Measurements from ENCODE around the gene ZNF385D.

GRCh38 chr3:21738935-21739702 lies 11.9 kb downstream of the ZNF385D start:
- no peak for TF ChIP-seq MAX (IDR thresholded peaks at IDR 0.05; ENCODE audit: low read depth, low read length)
- TF ChIP-seq, protein P1, sequence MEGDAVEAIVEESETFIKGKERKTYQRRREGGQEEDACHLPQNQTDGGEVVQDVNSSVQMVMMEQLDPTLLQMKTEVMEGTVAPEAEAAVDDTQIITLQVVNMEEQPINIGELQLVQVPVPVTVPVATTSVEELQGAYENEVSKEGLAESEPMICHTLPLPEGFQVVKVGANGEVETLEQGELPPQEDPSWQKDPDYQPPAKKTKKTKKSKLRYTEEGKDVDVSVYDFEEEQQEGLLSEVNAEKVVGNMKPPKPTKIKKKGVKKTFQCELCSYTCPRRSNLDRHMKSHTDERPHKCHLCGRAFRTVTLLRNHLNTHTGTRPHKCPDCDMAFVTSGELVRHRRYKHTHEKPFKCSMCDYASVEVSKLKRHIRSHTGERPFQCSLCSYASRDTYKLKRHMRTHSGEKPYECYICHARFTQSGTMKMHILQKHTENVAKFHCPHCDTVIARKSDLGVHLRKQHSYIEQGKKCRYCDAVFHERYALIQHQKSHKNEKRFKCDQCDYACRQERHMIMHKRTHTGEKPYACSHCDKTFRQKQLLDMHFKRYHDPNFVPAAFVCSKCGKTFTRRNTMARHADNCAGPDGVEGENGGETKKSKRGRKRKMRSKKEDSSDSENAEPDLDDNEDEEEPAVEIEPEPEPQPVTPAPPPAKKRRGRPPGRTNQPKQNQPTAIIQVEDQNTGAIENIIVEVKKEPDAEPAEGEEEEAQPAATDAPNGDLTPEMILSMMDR (IDR thresholded peaks at IDR 0.05; ENCODE audit: low read depth, low read length), result no peak

Data from NB4 (cell line).